Stimulated activated CD4-positive, alpha-beta T cell treated with anti-CD3 and anti-CD28 coated beads, Interleukin-12 subunit alpha, Interleukin-12 subunit beta, amount 100 ng/mL, for 48 hours (primary cell): Measurements from ENCODE around the gene TNS3.

Experiments used
- DNase-seq, 3 donors: peaks; one replicate each; pipeline ENCODE4 v3.0.0-alpha.2; 2020; ENCODE audit warnings: low read depth in 2 of 3, low spot score in 1 of 3

TNS3 gene

GRCh38 chr7:47508389-47509380, 73.2 kb downstream of the TNS3 start:
- DNase-seq, result no peak

DNA sequence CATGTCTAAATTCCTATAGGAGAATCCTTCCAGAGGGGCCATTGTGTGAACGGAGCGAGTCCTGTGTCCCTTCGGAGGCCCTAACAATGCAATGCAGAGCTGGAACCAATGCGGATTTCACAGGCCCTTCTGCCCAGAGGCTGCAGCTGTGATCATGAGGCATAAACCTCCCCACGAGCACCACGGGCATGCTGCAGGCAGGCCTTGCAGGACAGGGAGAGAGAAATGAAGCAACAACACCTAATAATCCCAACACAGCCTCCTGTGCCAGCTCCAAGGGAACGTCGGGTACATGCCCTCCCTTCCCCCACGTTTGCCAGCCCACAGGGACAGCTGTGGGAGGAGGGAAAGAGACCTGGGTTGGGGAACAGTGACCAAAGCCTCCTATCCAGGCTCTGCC, 74.4 kb downstream of the TNS3 start:
- DNase-seq, result no peak

- no peak for DNase-seq
These were observed 75.2 kb downstream of the TNS3 start for GRCh38 chr7:47506382-47507339.

- DNase-seq, result no peak
These were observed 76.5 kb downstream of the TNS3 start for GRCh38 chr7:47505312-47506007.

- no peak for DNase-seq
These were observed 77.2 kb downstream of the TNS3 start for GRCh38 chr7:47504551-47505311.

DNA sequence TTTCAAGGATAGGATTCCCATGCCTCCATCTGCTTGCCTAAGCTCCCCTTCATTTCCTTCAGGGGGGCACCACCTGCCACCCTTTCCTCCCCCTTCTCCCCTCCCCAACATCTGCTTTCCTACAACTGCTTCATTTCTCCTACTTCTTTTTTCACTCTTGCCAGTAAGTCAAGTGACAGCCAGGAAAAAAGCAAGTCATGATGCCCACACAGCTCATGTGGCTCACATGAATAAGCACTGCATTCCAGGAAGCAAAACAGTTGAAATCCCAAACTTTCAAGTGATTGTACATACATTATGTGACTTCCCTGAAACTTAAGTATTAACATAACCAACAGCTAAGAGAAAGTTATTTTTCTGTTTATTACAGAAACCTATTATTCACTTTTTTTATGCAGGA, 78.6 kb downstream of the TNS3 start:
- no peak for DNase-seq

DNA sequence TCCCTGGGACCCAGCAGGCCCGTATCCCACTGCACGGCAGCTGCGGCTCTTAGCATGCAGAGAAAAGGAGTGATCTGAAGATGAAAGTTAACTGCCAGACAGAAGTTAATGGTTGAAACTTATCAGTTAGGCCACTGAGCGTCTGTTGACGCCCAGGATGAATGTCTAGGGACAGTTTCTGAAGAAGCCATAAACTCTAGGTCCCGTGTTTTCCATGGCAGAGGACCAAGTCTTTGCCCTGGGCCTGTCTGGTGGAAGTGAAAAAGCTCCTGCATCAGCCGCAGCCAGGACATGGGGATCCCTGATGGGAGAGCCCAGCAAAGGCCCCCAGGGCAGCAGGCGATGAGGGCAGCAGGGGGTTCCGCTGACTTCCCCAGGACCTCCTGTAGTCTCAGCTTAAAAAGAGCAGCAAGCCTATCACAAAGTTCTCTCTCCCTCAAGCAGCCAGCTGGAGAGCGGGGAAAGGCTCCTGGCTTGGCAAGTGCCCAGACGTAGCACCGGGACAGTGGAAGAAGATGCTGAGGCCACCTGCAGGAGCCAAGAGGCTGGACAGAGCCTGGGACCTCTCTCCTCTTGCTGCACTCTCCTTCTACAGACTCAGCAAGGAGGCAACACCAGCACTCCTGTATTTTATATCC, 79.6 kb downstream of the TNS3 start:
- no peak for DNase-seq

DNA sequence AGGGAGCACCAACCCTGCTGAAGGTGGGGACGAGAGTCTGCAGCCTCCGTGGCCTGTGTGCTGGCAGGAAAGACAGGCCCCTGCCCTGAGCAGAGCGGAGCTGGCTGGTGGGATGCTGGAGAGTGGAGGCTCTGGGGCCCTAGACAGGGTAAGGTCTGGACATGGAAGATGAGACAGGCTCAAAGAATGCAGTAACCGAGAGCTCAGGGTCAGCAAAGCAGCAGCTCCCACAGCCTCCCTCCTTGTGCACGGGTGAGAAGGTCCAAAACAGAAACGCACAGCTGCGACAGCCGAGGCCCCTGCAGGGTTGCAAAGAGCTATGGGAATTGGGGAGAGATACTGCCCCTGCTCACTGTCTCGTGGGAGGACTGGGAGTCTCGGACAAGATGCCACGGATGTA, 80.5 kb downstream of the TNS3 start:
- DNase-seq, result no peak

DNA sequence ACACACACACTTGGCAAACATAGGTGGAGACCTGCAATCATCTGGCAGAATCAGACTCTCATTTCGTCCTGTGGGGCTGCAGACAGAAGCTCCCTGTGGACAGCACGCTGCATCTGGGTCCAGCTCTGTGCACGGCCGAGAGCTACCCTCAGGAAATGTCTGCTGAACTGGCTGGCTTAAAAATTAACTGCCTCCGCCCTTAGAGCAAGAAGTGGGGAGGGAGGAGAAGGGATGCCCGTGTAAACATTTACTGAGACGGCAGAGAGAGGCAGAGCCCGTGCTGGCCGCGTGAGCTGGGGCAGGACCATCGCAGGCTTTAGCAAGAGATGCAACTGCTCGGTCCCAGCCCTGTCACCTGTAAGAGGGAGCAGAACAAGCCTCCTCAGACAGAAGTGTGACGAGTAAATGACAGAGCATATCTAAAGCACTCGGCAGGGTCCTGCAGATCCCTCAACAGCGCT, 81.8 kb downstream of the TNS3 start:
- DNase-seq, result no peak

DNA sequence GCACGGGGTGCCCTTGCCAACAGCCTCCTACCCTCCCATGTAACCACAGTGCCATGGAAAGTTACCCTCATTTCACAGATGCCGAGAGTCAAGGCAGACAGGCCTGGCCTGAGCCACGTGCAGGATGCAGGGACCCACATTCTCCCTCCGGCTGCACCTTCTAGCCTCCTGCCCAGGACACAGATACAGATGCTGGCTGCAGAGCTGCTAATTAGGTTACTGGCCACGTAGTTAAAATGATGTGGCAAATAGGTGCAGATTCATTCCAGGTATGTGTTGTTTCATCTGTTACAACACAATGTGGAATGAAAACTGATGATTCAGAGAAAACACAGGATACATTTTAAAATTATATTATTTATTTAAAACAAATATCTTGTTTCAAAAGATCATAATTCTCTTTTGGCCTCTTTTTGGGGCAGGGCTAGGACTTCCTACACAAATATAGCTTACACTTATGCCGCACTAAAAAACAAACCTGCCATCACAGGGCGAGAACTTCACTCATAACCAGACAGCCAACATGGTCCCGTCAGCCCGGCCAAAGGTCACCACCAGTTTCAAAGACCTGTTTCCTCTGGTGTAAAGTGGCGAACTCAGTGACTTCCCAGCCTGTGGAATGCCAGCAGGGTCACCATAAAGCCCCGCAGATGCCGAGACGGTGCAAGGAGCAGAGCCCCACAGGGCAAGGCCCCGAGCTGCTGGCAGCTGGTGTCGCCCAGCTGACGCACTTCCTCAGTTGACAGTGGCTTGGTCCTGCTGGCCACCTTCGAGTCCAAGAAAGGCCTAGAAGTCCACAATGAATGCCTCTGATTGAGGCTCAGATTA, 83.5 kb downstream of the TNS3 start:
- no peak for DNase-seq

DNA sequence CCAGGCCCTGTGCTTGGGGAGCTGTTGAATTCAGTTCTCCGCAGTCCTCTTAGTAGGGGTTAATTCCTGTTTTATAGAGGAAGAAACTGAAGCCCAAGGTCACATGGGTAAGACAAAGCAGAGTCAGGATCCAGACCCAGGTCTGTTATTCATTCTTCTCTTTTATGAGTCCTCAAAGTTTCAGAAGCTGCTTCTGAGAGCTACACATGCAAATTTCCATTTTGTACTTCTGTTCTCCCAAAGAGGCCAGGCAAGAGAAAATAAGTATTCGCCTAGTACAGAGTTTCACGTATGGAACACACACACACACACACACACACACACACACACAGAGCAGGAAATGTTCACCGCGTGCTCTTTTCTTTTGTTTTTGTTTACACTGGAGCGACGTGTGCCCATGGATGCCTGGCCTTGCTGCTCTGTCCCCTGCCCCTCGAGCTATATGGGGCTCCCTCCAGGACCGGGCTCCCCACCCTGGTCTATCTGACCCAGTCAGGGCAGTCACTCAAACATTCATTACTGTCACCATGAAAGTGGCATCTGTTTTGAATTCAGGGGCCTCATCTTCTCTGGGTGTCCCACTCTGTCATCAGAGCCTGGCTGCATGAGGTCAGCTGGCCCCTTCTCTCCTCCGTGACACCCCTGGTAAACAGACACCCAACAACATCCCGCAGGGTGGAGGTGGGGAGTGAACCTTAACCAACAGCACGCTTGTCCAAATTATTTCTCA, 84.4 kb downstream of the TNS3 start:
- DNase-seq, result no peak

- no peak for DNase-seq
These were observed 85.2 kb downstream of the TNS3 start for GRCh38 chr7:47496666-47497065.

GRCh38 chr7:47496056-47496665, 85.8 kb downstream of the TNS3 start:
- DNase-seq, result no peak

DNA sequence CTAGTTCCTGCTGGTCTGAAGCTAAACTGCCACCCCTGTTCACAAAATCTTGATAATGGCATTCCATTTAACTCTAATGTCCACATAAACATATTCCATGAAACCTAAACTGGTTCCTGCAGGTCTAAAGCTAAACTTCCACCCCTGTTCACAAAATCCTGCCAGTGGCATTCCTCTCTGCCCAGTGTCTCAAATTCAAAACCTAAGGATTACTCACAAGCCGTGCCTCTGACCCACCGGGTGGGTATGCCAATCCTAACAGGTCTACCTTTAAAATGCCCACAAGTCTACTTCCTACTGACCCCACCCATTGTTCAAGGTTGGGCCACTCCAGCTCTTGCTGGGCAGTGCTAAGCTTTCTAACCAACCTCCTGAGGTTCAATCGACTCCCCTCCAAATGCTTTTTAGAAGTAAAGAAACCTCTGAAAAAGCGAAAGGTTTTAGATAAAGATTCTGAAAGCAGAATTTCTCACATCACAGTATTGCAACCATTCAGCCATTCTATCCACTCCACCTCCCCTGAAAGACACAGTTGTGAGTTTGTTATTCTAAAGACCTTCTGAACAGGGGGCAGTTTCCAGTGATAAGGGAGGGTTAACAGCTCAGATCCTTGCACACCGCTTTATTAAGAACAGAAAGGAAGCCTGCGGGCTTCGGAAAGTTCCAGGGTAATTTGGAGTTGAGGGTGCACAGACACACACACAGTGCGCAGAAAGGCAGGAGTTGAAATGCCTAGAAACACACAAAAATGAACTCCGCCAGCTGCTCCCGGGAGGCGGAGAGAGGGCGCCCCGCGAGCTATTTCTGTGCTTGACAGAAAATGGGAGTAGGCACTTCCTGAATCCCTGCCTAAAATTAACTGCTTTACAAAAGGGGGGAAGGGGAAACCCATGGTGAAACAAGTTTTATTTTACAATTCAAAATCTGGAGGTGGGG, 87.7 kb downstream of the TNS3 start:
- DNase-seq, result no peak

DNA sequence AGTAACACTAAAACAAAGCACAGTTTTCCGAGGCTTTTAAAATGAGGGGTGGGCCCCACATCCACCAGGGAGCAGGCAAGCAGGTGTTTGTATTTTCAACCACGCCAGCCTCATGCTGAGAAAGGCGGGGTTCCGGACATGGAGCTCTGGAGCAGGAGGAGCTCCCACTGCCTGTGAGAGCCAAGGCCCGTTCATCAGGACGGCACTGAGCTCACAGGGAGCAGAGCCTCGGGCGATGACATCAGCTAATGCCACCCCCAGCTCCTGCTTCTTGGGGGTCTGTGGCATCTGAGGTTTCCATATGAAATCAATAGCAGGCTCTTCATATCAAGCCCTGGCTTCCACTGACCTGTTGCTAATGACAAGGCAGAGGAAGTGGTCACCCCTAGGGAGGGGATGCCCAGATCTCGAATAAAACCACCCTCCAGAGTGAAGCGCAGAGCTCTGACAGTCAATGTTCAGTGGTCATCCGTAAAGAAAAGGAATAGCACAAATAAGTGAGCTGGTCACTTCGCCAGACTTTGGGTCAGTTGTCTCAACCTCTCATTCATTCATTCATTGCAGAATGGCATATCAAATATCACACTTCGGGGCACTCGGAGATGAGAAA, 89.1 kb downstream of the TNS3 start:
- no peak for DNase-seq

GRCh38 chr7:47490501-47491265, 91.2 kb downstream of the TNS3 start:
- DNase-seq, result no peak
